ENCODE data around the gene F13A1.

- TF ChIP-seq POLR2A (IDR thresholded peaks at IDR 0.05; ENCODE audit: low read length) (no peak), GATA1 (IDR thresholded peaks at IDR 0.05; ENCODE audit: low read depth, low read length) (no peak)
These were observed 123.7 kb downstream of the F13A1 start for GRCh38 chr6:6196762-6197161.
